Skeletal muscle satellite cell (primary cell): ENCODE measurements around the gene TAF8.

Source experiments
- H3K27me3 ChIP-seq: 2 replicates; pipeline ENCODE4 v1.7.0; 2013; ENCODE audit warnings: low read length; ENCODE audit not compliant: control insufficient read depth, insufficient read depth
- H3K36me3 ChIP-seq: 2 replicates; pipeline ENCODE4 v1.7.0; 2013; ENCODE audit warnings: mild to moderate bottlenecking, control low read depth, low read length; ENCODE audit not compliant: insufficient read depth
- H3K4me1 ChIP-seq: 2 replicates; pipeline ENCODE4 v1.7.0; 2013; ENCODE audit warnings: low read length; ENCODE audit not compliant: control insufficient read depth, insufficient read depth
- H3K4me2 ChIP-seq: 2 replicates; pipeline ENCODE4 v1.7.0; 2013; ENCODE audit warnings: mild to moderate bottlenecking, low read length
- H3K4me3 ChIP-seq: 2 replicates; pipeline ENCODE4 v1.7.0; 2013; ENCODE audit warnings: low read length
- H3K9ac ChIP-seq: 2 replicates; pipeline ENCODE4 v1.7.0; 2013; ENCODE audit warnings: mild to moderate bottlenecking, low read depth, low read length, moderate library complexity
- H3K9me3 ChIP-seq: replicated peaks from 2 replicates; pipeline ENCODE4 v1.7.0; 2013; ENCODE audit warnings: mild to moderate bottlenecking, control low read depth, low read length
- small RNA-seq: library from RNA; depleted of rRNA; stranded (forward); fragments of <200 nt; gene quantifications from one replicate; pipeline ENCODE3, GENCODE V24; 2012

TAF8 gene

GRCh38 chr6:42136508-42137193 is 86.3 kb downstream of the TAF8 start:
- Histone ChIP-seq H3K27me3 (no peaks in the 10 kb centered on the region), H3K9ac (no peak overlapping the region), H3K9me3 (no peaks in the 10 kb centered on the region), H3K36me3 (no peaks in the 10 kb centered on the region), H3K4me2 (peak overlapping the region; percentile 55), H3K4me3 (no peak overlapping the region), H3K4me1 (peaks cover 47% of the 10 kb centered on the region)

Small RNAs within 50 kb of the gene (small RNA-seq; reads per million reads assigned to genes)
- gene RNU6-761P: 0.70 reads per million, percentile 8 among the genes with 10 or more reads in this experiment
